GM12864 (cell line): ENCODE data around the gene PCNX4.
"Not testable (repeated sequence)": the region's sequence is repeated elsewhere in the genome, so short reads cannot be mapped to it uniquely, and the experiment has no call there.

ENCODE experiments used
- DNase-seq: peaks from one replicate; pipeline ENCODE4 v3.0.0-alpha.2; 2011; ENCODE audit warnings: low read depth
- H3K4me3 ChIP-seq: 2 replicates; pipeline ENCODE4 v1.5.1; 2011; ENCODE audit warnings: mild to moderate bottlenecking, low read depth, low read length, control low read depth
- TF ChIP-seq, protein P1 (sequence below): IDR thresholded peaks from 2 replicates; pipeline ENCODE4 v1.5.1; 2011; ENCODE audit warnings: low read depth, mild to moderate bottlenecking, moderate library complexity, low read length, control low read depth, inconsistent platforms; ENCODE audit errors: missing control alignments

The PCNX4 gene

DNA sequence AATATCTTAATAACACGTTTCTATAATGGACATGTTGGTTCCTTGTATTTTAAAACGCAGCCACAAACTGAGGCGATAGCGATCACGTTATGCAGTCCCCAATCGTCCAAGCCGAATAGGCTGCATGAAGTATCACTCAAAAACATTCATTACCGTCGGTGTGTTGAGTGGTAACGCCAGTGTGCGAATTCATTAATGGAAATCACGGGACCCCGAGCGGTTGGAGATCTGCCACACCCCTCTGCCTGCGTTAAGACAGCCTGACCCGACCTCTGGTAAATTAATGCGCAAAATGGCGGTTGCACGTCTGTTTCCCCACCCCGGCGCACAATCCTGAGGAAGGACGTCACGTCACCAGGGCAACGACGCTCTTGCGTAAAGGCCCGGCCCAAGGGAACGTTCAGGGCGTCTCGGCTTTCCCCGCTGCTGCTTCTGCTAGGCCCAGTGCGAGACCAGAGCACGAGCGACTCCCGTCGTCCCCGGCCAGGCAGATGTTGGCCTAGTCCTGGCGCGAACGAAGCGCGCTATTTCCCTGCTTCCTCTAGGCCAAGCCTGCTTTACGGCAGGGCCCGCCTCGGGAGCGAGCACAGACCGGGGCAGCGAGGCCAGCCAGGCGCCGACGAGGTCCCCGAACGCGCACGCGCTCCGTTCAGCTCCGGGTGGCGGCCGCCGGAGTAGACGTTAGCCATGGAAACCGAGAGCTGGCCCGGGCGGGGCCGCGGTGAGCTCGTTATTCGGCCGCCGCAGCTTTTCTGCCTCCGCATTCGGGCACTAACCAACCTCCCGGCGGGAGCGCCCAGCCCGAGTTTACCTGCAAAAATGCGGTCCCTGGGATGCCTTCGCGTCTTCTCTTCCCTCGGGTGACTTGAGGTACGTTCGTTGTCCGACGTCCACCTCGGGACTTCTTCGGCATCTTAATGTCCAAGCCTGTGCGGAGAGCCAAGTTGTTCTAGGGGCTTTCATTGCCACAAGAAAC lies at the start of gene PCNX4:
Gene PCNX4, plus strand, starts transcription at position 374 of the 976 bp plus-strand sequence. CDS start 15,716 bp downstream, outside the sequence.
- H3K4me3 ChIP-seq = peak within 1 kb of the TSS; percentile 62
- peak; percentile 97 for DNase-seq
- TF ChIP-seq, protein P1, sequence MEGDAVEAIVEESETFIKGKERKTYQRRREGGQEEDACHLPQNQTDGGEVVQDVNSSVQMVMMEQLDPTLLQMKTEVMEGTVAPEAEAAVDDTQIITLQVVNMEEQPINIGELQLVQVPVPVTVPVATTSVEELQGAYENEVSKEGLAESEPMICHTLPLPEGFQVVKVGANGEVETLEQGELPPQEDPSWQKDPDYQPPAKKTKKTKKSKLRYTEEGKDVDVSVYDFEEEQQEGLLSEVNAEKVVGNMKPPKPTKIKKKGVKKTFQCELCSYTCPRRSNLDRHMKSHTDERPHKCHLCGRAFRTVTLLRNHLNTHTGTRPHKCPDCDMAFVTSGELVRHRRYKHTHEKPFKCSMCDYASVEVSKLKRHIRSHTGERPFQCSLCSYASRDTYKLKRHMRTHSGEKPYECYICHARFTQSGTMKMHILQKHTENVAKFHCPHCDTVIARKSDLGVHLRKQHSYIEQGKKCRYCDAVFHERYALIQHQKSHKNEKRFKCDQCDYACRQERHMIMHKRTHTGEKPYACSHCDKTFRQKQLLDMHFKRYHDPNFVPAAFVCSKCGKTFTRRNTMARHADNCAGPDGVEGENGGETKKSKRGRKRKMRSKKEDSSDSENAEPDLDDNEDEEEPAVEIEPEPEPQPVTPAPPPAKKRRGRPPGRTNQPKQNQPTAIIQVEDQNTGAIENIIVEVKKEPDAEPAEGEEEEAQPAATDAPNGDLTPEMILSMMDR = no peak

DNA sequence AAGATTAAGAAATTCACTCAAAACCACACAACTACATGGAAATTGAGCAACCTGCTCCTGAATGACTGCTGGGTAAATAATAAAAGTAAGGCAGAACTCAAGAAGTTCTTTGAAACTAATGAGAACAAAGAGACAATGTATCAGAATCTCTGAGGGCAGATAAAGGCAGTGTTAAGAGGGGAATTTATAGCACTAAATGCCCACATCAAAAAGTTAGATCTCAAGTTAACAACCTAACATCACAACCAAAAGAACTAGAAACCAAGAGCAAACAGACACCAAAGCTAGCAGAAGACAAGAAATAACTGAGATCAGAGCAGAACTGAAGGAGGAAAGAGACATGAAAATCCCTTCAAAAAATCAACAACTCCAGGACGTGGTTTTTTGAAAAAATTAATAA lies 43.7 kb upstream of the PCNX4 start:
- not testable (repeated sequence) for DNase-seq, H3K4me3 ChIP-seq

DNA sequence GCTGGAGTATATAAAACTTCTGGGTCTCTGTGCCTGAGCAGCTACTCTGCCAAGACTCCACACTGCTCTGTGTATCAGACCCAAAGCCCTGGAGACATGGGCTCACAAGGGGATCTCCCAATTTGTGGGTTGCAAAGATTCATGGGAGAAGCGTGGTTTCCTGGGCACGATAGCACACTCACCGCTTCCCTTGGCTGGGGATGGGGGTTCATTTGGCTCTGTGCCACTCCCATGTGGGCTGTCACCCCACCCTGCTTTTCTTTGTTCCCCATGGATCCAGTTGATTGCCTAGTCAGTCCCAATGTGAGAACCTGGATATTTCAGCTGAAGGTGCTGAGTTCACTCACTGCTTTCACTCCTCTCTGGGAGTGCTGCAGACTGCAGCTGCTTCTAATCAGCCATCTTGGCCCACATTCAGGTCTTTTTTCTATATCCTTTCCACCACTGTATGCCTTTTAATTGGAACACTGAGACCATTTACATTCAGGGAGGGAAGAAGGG lies 40.0 kb upstream of the PCNX4 start:
- TF ChIP-seq, protein P1 = no peak
- no peak for DNase-seq
- no peak overlapping the region for H3K4me3 ChIP-seq

DNA sequence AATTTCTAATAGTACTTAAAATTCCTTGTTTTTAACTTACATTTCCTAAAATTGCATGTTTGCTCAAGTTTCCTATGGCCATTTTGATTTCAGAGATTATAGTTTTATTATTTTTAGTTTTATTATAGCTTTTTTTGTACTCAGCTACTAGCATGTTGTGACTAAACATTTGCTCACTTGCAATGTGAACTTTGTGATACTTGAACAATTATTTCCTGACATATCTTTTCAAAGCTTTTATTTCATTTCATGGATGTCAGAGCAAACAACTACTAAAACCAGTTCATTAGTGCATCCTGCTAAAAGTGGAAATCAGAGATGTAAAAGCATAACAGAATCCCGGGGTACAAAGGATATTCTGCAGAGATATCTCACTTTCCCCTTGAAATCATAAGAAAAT lies 33.6 kb upstream of the PCNX4 start:
- TF ChIP-seq, protein P1 = no peak
- H3K4me3 ChIP-seq = no peak overlapping the region
- no peak for DNase-seq

DNA sequence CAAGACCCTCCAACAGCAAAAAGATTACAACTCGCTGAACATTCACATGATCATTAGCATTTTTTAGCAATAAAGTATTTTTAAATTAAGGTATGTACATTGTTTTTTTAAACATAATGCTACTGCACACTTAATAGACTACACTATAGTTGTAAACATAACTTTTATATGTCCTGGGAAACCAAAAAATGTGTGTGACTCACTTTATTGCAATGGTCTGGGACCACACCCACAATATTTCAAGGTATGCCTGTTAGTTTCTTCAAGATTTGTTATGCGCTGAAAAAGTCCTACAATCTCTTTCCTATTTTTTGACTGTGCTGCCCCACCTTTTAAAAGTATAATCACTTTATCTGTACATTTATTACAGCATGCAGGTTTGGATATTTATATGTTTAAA lies 30.4 kb upstream of the PCNX4 start:
- H3K4me3 ChIP-seq = no peak overlapping the region
- TF ChIP-seq, protein P1 = no peak
- no peak for DNase-seq

DNA sequence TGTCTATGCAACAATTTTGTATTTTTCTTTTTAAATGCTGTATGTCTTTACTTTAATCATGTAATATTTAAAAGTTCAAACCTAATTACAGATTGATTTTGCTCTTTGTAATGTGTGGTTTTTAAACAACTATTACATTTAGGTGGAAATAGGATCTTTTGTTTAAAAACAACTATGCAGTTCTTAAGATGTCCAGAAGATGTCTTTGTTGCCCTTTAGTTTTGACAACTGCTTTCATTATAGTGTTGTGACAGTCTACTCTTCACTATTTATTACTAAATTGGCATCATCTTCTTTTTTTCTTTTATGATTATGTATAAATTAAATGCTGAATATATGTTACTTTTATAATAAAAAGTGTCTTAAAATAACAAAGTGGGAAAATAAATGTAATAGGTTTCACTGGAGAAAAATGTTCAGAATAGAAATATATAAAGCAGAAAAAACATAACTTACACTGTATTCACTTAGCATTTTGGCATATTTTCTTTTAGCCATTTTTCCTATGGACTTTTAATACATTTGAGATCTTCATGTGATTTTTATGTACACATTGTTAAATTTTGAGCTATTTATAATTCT lies 27.1 kb upstream of the PCNX4 start:
- TF ChIP-seq, protein P1 = peak; percentile 41
- H3K4me3 ChIP-seq = no peak overlapping the region
- peak; percentile 2 for DNase-seq

DNA sequence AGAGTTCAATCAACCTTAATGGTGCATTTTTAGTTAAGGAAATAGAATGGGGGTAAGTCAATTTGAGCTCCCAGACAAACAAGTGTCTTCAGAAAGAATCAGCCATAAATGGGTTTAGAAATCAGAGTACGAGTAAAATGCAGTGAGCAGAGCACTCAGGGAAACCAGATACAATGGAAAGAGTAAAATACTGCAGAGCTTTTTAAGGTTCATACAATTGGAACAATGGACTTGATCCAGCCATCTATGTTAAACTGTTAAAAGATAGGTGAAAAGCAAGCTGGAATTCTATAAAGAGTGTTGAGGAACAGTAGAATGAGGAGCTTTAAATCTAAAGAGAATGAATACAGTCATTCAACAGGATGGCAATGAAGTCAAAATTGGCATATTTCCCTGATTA lies 23.8 kb upstream of the PCNX4 start:
- no peak overlapping the region for H3K4me3 ChIP-seq
- TF ChIP-seq, protein P1 = no peak
- no peak for DNase-seq
